GM19023 (cell line): Measurements from ENCODE around the gene FUT4.
"Not testable (repeated sequence)": the region's sequence is repeated elsewhere in the genome, so short reads cannot be mapped to it uniquely, and the experiment has no call there.

Experiments
- ATAC-seq: cut with Tn5 transposase; IDR thresholded peaks from one replicate; pipeline ENCODE4 v1.9.1; 2021; ENCODE audit warnings: mild to moderate bottlenecking, moderate library complexity; ENCODE audit not compliant: unreplicated experiment

Gene FUT4

DNA sequence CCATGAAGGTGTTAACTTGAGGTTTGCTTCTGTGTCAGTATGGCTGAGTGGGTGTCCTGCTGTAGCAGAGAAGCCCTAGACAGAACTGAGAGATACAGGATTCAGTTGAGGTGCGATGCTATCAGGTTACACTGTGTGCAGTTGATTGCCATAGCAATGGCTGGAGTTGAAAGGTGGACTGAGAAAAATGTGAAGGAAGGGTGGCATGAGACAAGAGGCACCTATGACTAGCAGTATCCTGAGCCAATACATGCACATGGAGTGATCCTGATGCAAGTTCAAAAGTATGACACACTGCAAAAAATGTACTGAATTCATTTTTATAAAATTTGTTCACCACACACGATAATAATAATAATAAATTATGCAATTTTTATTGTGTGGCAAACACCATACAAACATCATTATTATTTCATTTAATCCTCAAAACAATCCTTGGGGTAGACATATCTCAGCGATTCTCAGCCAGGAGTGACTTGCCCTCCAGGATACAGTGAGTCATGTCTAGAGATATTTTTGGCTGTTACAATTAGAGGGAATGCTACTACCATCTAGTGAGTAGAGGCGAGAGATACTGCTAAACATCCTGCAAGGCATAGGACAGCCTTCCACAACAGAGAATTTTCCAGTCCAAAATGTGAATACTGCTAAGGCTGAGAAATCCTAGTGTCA, 19.6 kb downstream of the FUT4 start:
- ATAC-seq = no peak

- no peak for ATAC-seq
Measured at GRCh38 chr11:94563848-94564467, 20.2 kb downstream of the FUT4 start.

DNA sequence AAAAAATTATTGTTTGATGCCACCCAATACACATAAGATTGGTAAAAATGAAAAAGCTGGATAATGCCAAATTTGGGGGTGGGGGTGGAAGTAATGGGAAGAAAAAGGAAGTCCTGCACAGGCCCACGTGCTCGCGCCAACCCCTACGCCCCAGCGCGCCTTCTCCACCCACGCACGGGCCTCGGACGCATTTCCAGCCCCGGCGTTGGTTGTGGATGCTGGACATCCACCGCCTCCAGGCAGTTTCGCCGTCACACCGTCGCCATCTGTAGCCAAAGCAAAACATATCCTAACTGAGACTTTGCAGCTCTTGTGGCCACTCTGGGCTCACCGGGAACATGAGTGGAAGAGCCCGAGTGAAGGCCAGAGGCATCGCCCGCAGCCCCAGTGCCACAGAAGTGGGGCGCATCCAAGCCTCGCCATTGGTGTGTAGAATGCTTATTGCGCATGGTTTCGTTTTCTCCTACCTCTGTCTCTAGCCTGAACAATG, 23.5 kb downstream of the FUT4 start, which contains the start of gene PIWIL4:
Gene PIWIL4 (plus strand): TSS at position 188 of the 490 bp plus-strand sequence. CDS start 151 bp downstream, at position 339.
- no peak for ATAC-seq

GRCh38 chr11:94568200-94568599, 24.5 kb downstream of the FUT4 start:
- no peak for ATAC-seq

GRCh38 chr11:94568717-94569116, 25.0 kb downstream of the FUT4 start:
- ATAC-seq = no peak

GRCh38 chr11:94572975-94573374, 29.3 kb downstream of the FUT4 start:
- ATAC-seq = not testable (repeated sequence)

- no peak for ATAC-seq
Measured at GRCh38 chr11:94574193-94574961, 30.7 kb downstream of the FUT4 start.

DNA sequence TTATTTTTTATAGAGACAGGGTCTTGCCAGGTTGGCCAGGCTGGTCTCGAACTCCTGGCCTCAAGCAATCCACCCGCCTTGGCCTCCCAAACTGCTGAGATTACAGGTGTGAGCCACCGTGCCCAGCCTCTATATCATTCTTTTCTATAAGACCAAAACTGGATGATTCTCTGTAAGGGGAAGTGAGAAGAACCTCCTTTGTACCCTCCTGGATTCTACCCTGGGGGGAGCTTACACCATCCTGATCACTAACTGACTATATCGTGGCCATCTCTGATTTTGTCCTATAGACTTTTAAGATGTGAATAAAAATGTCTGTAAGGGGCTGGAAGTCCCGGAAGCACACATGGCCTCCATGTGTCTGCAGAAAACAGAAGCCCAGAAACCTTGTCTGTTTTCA, 32.6 kb downstream of the FUT4 start:
- no peak for ATAC-seq

DNA sequence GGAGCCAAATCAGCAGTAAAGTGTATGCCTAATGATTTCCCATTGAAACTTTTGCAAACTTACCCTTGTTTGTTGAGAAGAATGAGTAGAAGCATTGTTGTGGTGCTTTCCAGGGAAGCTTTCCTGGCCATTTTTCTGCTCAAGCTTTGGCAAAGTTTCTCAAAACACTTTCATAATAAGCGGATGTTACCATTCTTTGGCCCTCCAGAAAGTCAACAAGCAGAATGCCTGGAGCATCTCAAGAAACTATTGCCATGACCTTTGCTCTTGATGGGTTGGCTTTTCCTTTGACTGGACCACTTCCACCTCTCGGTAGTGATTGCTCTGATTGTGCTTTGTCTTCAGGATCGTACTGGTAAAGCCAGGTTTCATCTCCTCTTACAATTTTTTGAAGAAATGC, 34.1 kb downstream of the FUT4 start:
- no peak for ATAC-seq

GRCh38 chr11:94581926-94582325, 38.2 kb downstream of the FUT4 start:
- ATAC-seq = peak; percentile 58

DNA sequence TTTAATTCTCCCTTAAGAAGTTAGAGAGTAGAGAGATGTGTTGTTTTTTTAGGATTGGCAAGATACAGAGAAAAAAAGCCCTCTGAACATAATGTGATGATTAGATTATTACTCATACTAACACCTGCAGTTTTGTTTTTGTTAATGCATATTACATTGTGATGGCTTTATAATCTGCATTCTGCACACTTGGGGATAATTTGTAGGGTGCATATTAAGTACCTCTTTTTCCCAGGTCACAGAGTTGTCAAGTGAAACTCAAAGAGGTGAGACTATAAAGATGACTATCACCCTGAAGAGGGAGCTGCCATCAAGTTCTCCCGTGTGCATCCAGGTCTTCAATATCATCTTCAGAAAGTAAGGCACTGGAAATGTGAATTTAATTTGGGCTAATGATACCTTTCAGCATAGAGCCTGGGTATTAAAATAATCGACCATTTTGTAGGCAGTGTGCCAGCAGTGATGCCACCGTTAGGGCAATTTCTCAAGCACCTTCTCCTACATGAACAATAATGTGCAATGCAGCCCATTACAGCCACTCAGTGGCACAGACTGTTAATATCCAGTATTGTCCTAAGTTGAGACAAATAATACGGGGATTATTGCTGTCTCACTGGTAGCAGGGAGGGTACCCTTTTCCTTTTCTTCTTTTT, 39.6 kb downstream of the FUT4 start:
- ATAC-seq = no peak

- ATAC-seq = peak; percentile 52
Measured at GRCh38 chr11:94583866-94584500, 40.3 kb downstream of the FUT4 start.

GRCh38 chr11:94584978-94585377, 41.3 kb downstream of the FUT4 start:
- ATAC-seq = no peak

DNA sequence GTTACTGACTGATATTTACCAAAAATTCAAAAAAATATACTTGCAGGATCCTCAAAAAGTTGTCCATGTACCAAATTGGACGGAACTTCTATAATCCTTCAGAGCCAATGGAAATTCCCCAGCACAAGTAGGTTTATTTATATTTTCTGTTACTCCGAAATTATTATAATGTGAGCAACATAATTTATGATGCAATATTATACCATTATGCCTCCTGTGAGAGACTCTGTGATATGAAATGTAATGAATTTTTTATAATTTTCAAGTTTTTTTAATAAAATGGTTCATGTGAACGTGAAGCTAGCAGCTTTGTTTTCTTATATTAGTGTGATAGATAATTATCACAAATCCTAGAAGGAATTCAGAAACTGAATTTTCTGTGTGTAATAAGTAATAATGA, 41.7 kb downstream of the FUT4 start:
- ATAC-seq = no peak

GRCh38 chr11:94586546-94586945, 42.8 kb downstream of the FUT4 start:
- no peak for ATAC-seq

- ATAC-seq = no peak
Measured at GRCh38 chr11:94586978-94587377, 43.3 kb downstream of the FUT4 start.

GRCh38 chr11:94588366-94588942, 44.7 kb downstream of the FUT4 start:
- no peak for ATAC-seq

DNA sequence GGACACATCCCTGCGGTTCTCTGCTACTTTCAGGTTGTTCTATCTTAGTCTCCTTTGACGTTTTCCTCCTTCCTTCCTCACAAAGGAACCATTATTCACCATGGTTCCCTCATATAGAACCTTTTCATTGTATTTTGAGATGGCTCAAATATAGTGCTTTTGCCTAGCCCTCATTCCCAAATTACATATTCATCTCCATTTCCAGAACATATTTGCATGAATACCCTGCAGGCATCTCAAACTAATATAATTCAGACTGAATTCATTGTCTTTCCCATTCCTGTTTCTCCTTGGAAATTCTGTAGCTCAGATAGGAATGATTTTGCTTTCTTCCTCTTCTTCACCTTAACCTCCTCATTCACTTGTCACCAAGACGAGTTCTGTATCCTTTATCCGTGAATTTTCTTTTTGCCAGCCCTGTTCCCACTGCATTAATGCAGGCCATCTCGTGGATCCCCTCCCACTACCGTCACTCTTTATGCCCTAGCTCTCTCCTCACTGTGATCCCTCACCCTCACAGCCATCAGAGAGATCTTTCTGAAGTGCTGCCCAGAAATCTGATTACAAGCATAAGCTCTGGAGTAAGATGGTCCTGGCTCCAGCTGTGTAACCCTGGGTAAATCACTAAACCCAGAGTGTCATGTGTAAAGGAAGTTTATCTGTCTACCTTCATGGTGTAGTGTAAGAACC, 46.8 kb downstream of the FUT4 start:
- no peak for ATAC-seq

GRCh38 chr11:94593030-94593429, 49.3 kb downstream of the FUT4 start:
- ATAC-seq = peak; percentile 83

GRCh38 chr11:94595076-94595475, 51.4 kb downstream of the FUT4 start:
- ATAC-seq = no peak
